B cell (primary cell): ENCODE data around the gene IL25. TPM values are rescaled to one million over a fixed set of nuclear protein-coding genes. Genes with fewer than 3 reads are reported as not detected.

Source experiments
- ATAC-seq: fragments of 200-7000 bp; cut with Tn5 transposase; one replicate; pipeline ENCODE4 v1.10.0; 2021; ENCODE audit warnings: low read depth, mild to moderate bottlenecking, moderate number of reproducible peaks, moderate library complexity
- CTCF ChIA-PET: fragments of 350-600 bp; sonication (Branson Sonifier 250); formaldehyde crosslinking; loops from one replicate; lab custom pipeline; 2021; ENCODE audit warnings: antibody characterized with exemption, inconsistent platforms; lab: Charles Lee
- POLR2A ChIA-PET: fragments of 350-600 bp; sonication (Branson Sonifier 250); formaldehyde crosslinking; loops from one replicate; lab custom pipeline; 2021; ENCODE audit warnings: antibody characterized with exemption; lab: Charles Lee
- DNase-seq: peaks from one replicate; pipeline ENCODE4 v3.0.0; 2013
- H2AFZ ChIP-seq: 2 replicates; pipeline ENCODE4 v1.6.1; 2012; ENCODE audit warnings: mild to moderate bottlenecking, low read depth, low read length; ENCODE audit not compliant: insufficient read depth, poor library complexity, severe bottlenecking
- H3K27ac ChIP-seq, 2 donors: 1 replicate in 1 of 2; 2 replicates in 1 of 2; pipeline ENCODE4 v1.5.1; 2012 to 2013; ENCODE audit warnings: low read length in 2 of 2, mild to moderate bottlenecking in 2 of 2, moderate library complexity in 1 of 2
- H3K27me3 ChIP-seq, 4 experiments: fragments of 200-600 bp in 1 of 4; sonication (generic) in 1 of 4; replicated peaks in 1 of 4; 1 replicate in 2 of 4; 2 replicates in 2 of 4; pipeline versions ENCODE4 v1.6.1 to v1.7.0; 2013 to 2016; ENCODE audit warnings: low read length in 3 of 4, mild to moderate bottlenecking in 2 of 4, mixed read lengths in 1 of 4, moderate library complexity in 1 of 4; ENCODE audit not compliant: insufficient read depth in 4 of 4, control insufficient read depth in 3 of 4; ENCODE audit errors: control extremely low read depth in 1 of 4
- H3K36me3 ChIP-seq, 2 experiments: replicated peaks in 1 of 2; 1 replicate in 1 of 2; 2 replicates in 1 of 2; pipeline versions ENCODE4 v1.6.1 to v1.7.1; 2013; ENCODE audit warnings: low read length in 1 of 2; ENCODE audit not compliant: insufficient read depth in 2 of 2, control insufficient read depth in 1 of 2; ENCODE audit errors: control extremely low read depth in 1 of 2, extremely low read depth in 1 of 2
- H3K4me1 ChIP-seq, 2 donors: fragments of 200-600 bp in 1 of 2; sonication (generic) in 1 of 2; 1 replicate in 1 of 2; 2 replicates in 1 of 2; pipeline versions ENCODE4 v1.5.1 to v1.6.1; 2013 to 2017; ENCODE audit warnings: low read length in 2 of 2; ENCODE audit not compliant: control insufficient read depth in 2 of 2, insufficient read depth in 2 of 2
- H3K4me2 ChIP-seq: replicated peaks from 2 replicates; pipeline ENCODE3; 2012; ENCODE audit warnings: mild to moderate bottlenecking, low read depth, low read length; ENCODE audit not compliant: poor library complexity, severe bottlenecking
- H3K4me3 ChIP-seq, 5 experiments: fragments of 200-600 bp in 1 of 5; sonication (generic) in 1 of 5; 1 replicate in 3 of 5; 2 replicates in 2 of 5; pipeline versions ENCODE4 v1.5.1 to v1.7.0; 2011 to 2016; ENCODE audit warnings: low read length in 4 of 5, mild to moderate bottlenecking in 4 of 5, low read depth in 2 of 5, control low read depth in 1 of 5, moderate library complexity in 1 of 5; ENCODE audit not compliant: insufficient read depth in 1 of 5; ENCODE audit errors: control extremely low read depth in 1 of 5, extremely low read depth in 1 of 5
- H3K79me2 ChIP-seq: fragments of 200-600 bp; sonication (generic); one replicate; pipeline ENCODE4 v1.6.0; 2016; ENCODE audit warnings: low read length; ENCODE audit not compliant: control insufficient read depth, insufficient read depth
- H3K9ac ChIP-seq: fragments of 200-600 bp; sonication (generic); 2 replicates; pipeline ENCODE4 v1.6.1; 2017; ENCODE audit warnings: mild to moderate bottlenecking, low read length, moderate library complexity
- H3K9me3 ChIP-seq, 3 donors: one replicate each; pipeline versions ENCODE4 v1.6.1 to v1.7.1; 2013; ENCODE audit warnings: low read length in 2 of 3; ENCODE audit not compliant: control insufficient read depth in 2 of 3, insufficient read depth in 1 of 3; ENCODE audit errors: control extremely low read depth in 1 of 3
- H4K20me1 ChIP-seq: 2 replicates; pipeline ENCODE4 v1.6.0; 2012; ENCODE audit warnings: mild to moderate bottlenecking, low read length; ENCODE audit not compliant: insufficient read depth, control insufficient read depth, poor library complexity, severe bottlenecking
- H3K27ac Mint-ChIP-seq: one replicate; pipeline ENCODE4 v1.8.0; 2021; ENCODE audit warnings: mixed read lengths
- H3K27me3 Mint-ChIP-seq: one replicate; pipeline ENCODE4 v1.8.0; 2021; ENCODE audit warnings: mixed read lengths
- H3K4me1 Mint-ChIP-seq: one replicate; pipeline ENCODE4 v1.8.0; 2021; ENCODE audit warnings: mixed read lengths
- H3K4me3 Mint-ChIP-seq: one replicate; pipeline ENCODE4 v1.8.0; 2021; ENCODE audit warnings: mixed read lengths
- H3K9me3 Mint-ChIP-seq: one replicate; pipeline ENCODE4 v1.8.0; 2022; ENCODE audit warnings: mixed read lengths; ENCODE audit not compliant: insufficient read depth
- EZH2 ChIP-seq: IDR thresholded peaks from 2 replicates; pipeline ENCODE4 v1.6.1; 2012; ENCODE audit warnings: borderline replicate concordance, low read depth, mild to moderate bottlenecking, moderate library complexity, low read length; ENCODE audit not compliant: insufficient read depth, poor library complexity, severe bottlenecking
- WGBS: methylation state at CpG from one replicate; pipeline ENCODE4 v1.1.5; 2013; ENCODE audit warnings: missing lambda C conversion rate; ENCODE audit not compliant: insufficient coverage; 5-methylcytosine and 5-hydroxymethylcytosine counted together
- intact Hi-C: fragments of 100-400 bp; cut with micrococcal nuclease; formaldehyde crosslinking; loops from one replicate; pipeline ENCODE4 v1.10.0; 2022
- polyA plus RNA-seq: library from polyadenylated mRNA; depleted of rRNA; stranded (reverse); fragments of >200 nt; gene quantifications from 2 replicates; pipeline ENCODE4 v1.2.3, GENCODE V29; 2012
- total RNA-seq, 2 donors: library from RNA; stranded (reverse); fragments of 120-200 nt in 1 of 2; gene quantifications; 1 replicate in 1 of 2; 2 replicates in 1 of 2; pipeline versions ENCODE4 v1.2.3 to v1.2.4, GENCODE V29; 2013 to 2022
- TF ChIP-seq, protein P1 (sequence below): fragments of 200-600 bp; IDR thresholded peaks from one replicate; pipeline ENCODE4 v1.8.0; 2022; ENCODE audit warnings: antibody characterized with exemption, mild to moderate bottlenecking

The IL25 gene
- total and polyA plus RNA-seq, 2 donors (not counting 1 experiment from before 2014, with no cell fraction given) = not detected

DNA sequence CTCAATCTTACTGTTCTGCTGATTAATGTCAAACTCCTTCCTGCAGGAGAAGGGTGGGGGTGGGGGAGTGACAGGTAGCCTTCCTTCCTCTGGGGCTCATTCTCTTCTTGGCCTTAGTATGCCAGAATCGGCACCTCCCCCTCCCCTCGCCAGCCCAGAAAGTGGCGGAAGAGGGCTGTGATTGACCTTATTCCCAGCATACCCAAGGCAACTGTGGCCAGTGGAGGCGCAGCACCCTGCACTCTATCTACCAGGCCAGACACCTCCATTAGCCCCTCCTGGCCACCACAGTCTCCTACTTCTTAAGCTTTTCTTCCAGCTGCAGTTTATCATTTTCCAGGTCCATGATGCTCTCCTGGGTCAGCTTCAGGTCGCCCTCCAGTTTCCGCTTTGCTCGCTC lies 20.0 kb downstream of the IL25 start:
- Histone ChIP-seq H2AFZ (no peak overlapping the region), H4K20me1 (no peaks in the 10 kb centered on the region), H3K9ac (no peak overlapping the region), H3K4me1 (no peaks in the 10 kb centered on the region), H3K9me3 (no peaks in the 10 kb centered on the region), H3K79me2 (no peaks in the 10 kb centered on the region), H3K4me2 (no peak overlapping the region), H3K27me3 (peaks cover 0 to 12% (median 0%) of the 10 kb centered on the region in 4 experiments), H3K27ac (no peak overlapping the region), H3K36me3 (no peaks in the 10 kb centered on the region), H3K4me3 (no peak overlapping the region)
- CTCF ChIA-PET = interaction anchor here (3.2 kb wide), 1 partner anchor 13 kb away, joined by 12 read pairs; no protein-coding TSS in a partner anchor
- POLR2A ChIA-PET = no interaction called here
- Mint-ChIP-seq H3K9me3 (no peaks in the 10 kb centered on the region), H3K4me3 (no peak overlapping the region), H3K27ac (no peak overlapping the region), H3K27me3 (peaks cover 31% of the 10 kb centered on the region), H3K4me1 (no peaks in the 10 kb centered on the region)
- TF ChIP-seq, protein P1, sequence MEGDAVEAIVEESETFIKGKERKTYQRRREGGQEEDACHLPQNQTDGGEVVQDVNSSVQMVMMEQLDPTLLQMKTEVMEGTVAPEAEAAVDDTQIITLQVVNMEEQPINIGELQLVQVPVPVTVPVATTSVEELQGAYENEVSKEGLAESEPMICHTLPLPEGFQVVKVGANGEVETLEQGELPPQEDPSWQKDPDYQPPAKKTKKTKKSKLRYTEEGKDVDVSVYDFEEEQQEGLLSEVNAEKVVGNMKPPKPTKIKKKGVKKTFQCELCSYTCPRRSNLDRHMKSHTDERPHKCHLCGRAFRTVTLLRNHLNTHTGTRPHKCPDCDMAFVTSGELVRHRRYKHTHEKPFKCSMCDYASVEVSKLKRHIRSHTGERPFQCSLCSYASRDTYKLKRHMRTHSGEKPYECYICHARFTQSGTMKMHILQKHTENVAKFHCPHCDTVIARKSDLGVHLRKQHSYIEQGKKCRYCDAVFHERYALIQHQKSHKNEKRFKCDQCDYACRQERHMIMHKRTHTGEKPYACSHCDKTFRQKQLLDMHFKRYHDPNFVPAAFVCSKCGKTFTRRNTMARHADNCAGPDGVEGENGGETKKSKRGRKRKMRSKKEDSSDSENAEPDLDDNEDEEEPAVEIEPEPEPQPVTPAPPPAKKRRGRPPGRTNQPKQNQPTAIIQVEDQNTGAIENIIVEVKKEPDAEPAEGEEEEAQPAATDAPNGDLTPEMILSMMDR = no peak
- TF ChIP-seq EZH2 = no peak
- no peak for DNase-seq
- intact Hi-C loops = no loop called here
- no peak for ATAC-seq
- 89% methylated on average over 4 of the region's 7 CpGs for whole genome bisulfite sequencing

DNA sequence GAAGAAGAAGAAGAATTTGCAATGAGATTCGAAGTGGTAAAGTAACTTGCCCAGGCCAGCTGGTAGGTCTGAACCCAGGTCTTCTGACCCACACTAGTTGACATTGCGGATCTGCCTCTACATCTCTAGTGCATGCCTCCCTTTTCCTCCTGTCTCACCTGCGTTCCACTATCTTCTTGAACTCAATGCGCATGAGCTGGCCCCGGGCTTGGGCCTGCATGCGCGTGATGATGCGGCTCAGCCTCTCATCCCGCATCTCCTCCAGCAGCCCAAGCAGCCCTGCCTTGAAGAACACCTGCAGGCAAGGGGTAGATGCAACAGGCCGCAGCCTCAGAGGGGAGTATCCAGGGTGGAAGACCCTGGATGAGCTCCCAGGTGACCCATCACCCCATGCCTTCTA lies 23.5 kb downstream of the IL25 start:
- 93% methylated on average over 8 of the region's 10 CpGs for WGBS
- Histone ChIP-seq H3K4me1 (no peaks in the 10 kb centered on the region), H3K79me2 (no peaks in the 10 kb centered on the region), H3K4me2 (no peak overlapping the region), H2AFZ (no peak overlapping the region), H3K27me3 (peaks cover 0 to 3% (median 0%) of the 10 kb centered on the region in 4 experiments), H3K9ac (no peak overlapping the region), H3K27ac (no peak overlapping the region), H3K9me3 (no peaks in the 10 kb centered on the region), H4K20me1 (no peaks in the 10 kb centered on the region), H3K4me3 (no peak overlapping the region), H3K36me3 (no peaks in the 10 kb centered on the region)
- Mint-ChIP-seq H3K4me3 (no peak overlapping the region), H3K9me3 (no peaks in the 10 kb centered on the region), H3K27me3 (peaks cover 30% of the 10 kb centered on the region), H3K27ac (no peak overlapping the region), H3K4me1 (no peaks in the 10 kb centered on the region)
- DNase-seq (no peak), ATAC-seq (no peak)
- intact Hi-C loops = no loop called here
- ChIA-PET CTCF (no interaction called here), POLR2A (no interaction called here)
- TF ChIP-seq, protein P1 = no peak
